GM12878 (cell line): ENCODE measurements around the gene ACSL4. TPM values are rescaled to one million over a fixed set of nuclear protein-coding genes. Genes with fewer than 3 reads are reported as not detected.
"Not testable (repeated sequence)": the region's sequence is repeated elsewhere in the genome, so short reads cannot be mapped to it uniquely, and the experiment has no call there.

Experiments
- ATAC-seq: fragments of 200-7000 bp; cut with Tn5 transposase; 3 replicates; pipeline ENCODE4 v1.9.1; 2020; ENCODE audit warnings: mild to moderate bottlenecking, moderate library complexity
- BruUV-seq: library from RNA; stranded (reverse); fragments of 400-500 nt; replicated peaks from 2 replicates; lab custom pipeline; 2021; lab: Mats Ljungman, UMichigan
- CTCF ChIA-PET: fragments of 300-600 bp; sonication (Branson Sonifier 250); formaldehyde crosslinking; extraction: SDS; loops from one replicate; lab custom pipeline; 2021; ENCODE audit warnings: inconsistent platforms; lab: Yijun Ruan, JAX
- POLR2A ChIA-PET: fragments of 350-600 bp; formaldehyde crosslinking; extraction: SDS; loops from one replicate; lab custom pipeline; 2021; ENCODE audit warnings: inconsistent platforms; lab: Charles Lee
- RAD21 ChIA-PET: fragments of 300-600 bp; sonication (Branson Sonifier 250); formaldehyde crosslinking; loops from one replicate; lab custom pipeline; 2023; ENCODE audit warnings: antibody characterized with exemption; ENCODE audit not compliant: unreplicated experiment; lab: Charles Lee
- SMC1A ChIA-PET: fragments of 300-600 bp; sonication (Branson Sonifier 250); formaldehyde crosslinking; loops from one replicate; lab custom pipeline; 2023; ENCODE audit not compliant: unreplicated experiment, uncharacterized antibody; lab: Charles Lee
- DNase-seq: peaks from one replicate; pipeline ENCODE4 v3.0.0-alpha.2; 2011; ENCODE audit warnings: low read depth, low spot score
- FAIRE-seq: peaks from 3 replicates; lab custom pipeline; 2011; peaks lifted over from hg19 to GRCh38; lab: Jason Lieb, UNC
- H2AFZ ChIP-seq: 2 replicates; pipeline ENCODE4 v1.6.0; 2011; ENCODE audit warnings: low read depth, low read length, control low read depth; ENCODE audit not compliant: control insufficient read depth
- H3K27ac ChIP-seq: 2 replicates; pipeline ENCODE4 v1.5.1; 2011; ENCODE audit warnings: control low read depth; ENCODE audit not compliant: control insufficient read depth, insufficient read depth
- H3K27me3 ChIP-seq, 2 experiments: replicated peaks in 1 of 2; 2 replicates each; pipeline versions ENCODE4 v1.6.0 to v1.6.1; 2011; ENCODE audit warnings: low read length in 1 of 2; ENCODE audit not compliant: control insufficient read depth in 2 of 2, insufficient read depth in 2 of 2
- H3K36me3 ChIP-seq, 2 experiments: 2 replicates each; pipeline ENCODE4 v1.5.1; 2011; ENCODE audit warnings: low read length in 1 of 2; ENCODE audit not compliant: control insufficient read depth in 2 of 2, insufficient read depth in 2 of 2
- H3K4me1 ChIP-seq: 2 replicates; pipeline ENCODE4 v1.6.1; 2011; ENCODE audit warnings: mild to moderate bottlenecking, low read length, moderate library complexity, mixed read lengths; ENCODE audit not compliant: control insufficient read depth, insufficient read depth
- H3K4me2 ChIP-seq: 2 replicates; pipeline ENCODE4 v1.6.0; 2011; ENCODE audit warnings: control low read depth; ENCODE audit not compliant: control insufficient read depth, insufficient read depth
- H3K4me3 ChIP-seq: fragments of 200-600 bp; sonication (generic); 2 replicates; pipeline ENCODE4 v1.5.1; 2016
- H3K79me2 ChIP-seq: 2 replicates; pipeline ENCODE4 v1.6.0; 2011; ENCODE audit warnings: low read length; ENCODE audit not compliant: control insufficient read depth, insufficient read depth
- H3K9ac ChIP-seq: 2 replicates; pipeline ENCODE4 v1.8.0; 2011; ENCODE audit warnings: low read length, control low read depth, mixed read lengths; ENCODE audit not compliant: control insufficient read depth, insufficient read depth
- H3K9me3 ChIP-seq: replicated peaks from 3 replicates; pipeline ENCODE4 v1.5.1; 2011; ENCODE audit warnings: mild to moderate bottlenecking, low read length; ENCODE audit not compliant: control insufficient read depth, insufficient read depth
- H4K20me1 ChIP-seq: 2 replicates; pipeline ENCODE4 v1.6.0; 2011; ENCODE audit not compliant: control insufficient read depth, insufficient read depth
- BHLHE40 ChIP-seq, 2 experiments: fragments of 450-650 bp in 1 of 2; IDR thresholded peaks; 2 replicates each; pipeline ENCODE4 v1.6.1; 2011 to 2017; ENCODE audit warnings: low read depth in 2 of 2, borderline replicate concordance in 1 of 2, improper control_type of control experiment in 1 of 2, low read length in 1 of 2, mild to moderate bottlenecking in 1 of 2
- GABPA ChIP-seq: IDR thresholded peaks from 2 replicates; pipeline ENCODE4 v1.6.1; 2014; ENCODE audit warnings: antibody characterized with exemption, low read depth, mild to moderate bottlenecking, inconsistent platforms
- JUNB ChIP-seq: IDR thresholded peaks from 2 replicates; pipeline ENCODE4 v1.6.1; 2016; ENCODE audit warnings: antibody characterized with exemption, mild to moderate bottlenecking
- KDM1A ChIP-seq: fragments of 200-600 bp; sonication (generic); IDR thresholded peaks from 2 replicates; pipeline ENCODE4 v1.6.1; 2016; ENCODE audit warnings: borderline replicate concordance
- MYC ChIP-seq: IDR thresholded peaks from 2 replicates; pipeline ENCODE4 v1.6.1; 2011; ENCODE audit warnings: mild to moderate bottlenecking, low read length, moderate library complexity, inconsistent platforms; ENCODE audit not compliant: insufficient read depth, insufficient replicate concordance, insufficient read length, severe bottlenecking
- RAD51 ChIP-seq: fragments of 450-650 bp; IDR thresholded peaks from 2 replicates; pipeline ENCODE4 v1.6.1; 2016; ENCODE audit warnings: moderate library complexity, mild to moderate bottlenecking, inconsistent platforms
- RFX5 ChIP-seq: IDR thresholded peaks from 2 replicates; pipeline ENCODE4 v1.6.1; 2011; ENCODE audit warnings: low read depth, low read length, improper control_type of control experiment
- WGBS: methylation state at CpG from one replicate; pipeline ENCODE4 v1.1.6; 2016; ENCODE audit warnings: low lambda C conversion rate; ENCODE audit not compliant: insufficient replicate concordance, insufficient coverage; ENCODE audit errors: missing lambda C conversion rate; 5-methylcytosine and 5-hydroxymethylcytosine counted together
- in situ Hi-C: fragments of 300-500 bp; cut with MboI; formaldehyde crosslinking; loops from 9 replicates; pipeline ENCODE4 v1.14.3; 2018; ENCODE audit warnings: mixed read lengths
- intact Hi-C: fragments of 100-400 bp; cut with micrococcal nuclease; formaldehyde crosslinking; loops from one replicate; pipeline ENCODE4 v1.14.2; 2022; ENCODE audit not compliant: unreplicated experiment
- polyA plus RNA-seq, 11 experiments: library from polyadenylated mRNA; depleted of rRNA in 4 of 11; unstranded in 6 of 11; stranded (reverse) in 5 of 11; fragments of >200 nt; fragmentation: Nextera tagmentation in 4 of 11; fragmentation: Illumina TruSeq in 1 of 11; extraction: Ambion mirVana in 4 of 11; extraction: Trizol in 1 of 11; gene quantifications; 1 replicate in 1 of 11; 2 replicates in 10 of 11; pipeline versions ENCODE4 v1.2.1 to v1.2.3, GENCODE V29; 2011 to 2016; ENCODE audit warnings: inconsistent platforms in 2 of 11, missing spikeins in 2 of 11, low read depth in 1 of 11
- total RNA-seq, 4 experiments: library from RNA; depleted of rRNA in 3 of 4; stranded (reverse); fragments of >200 nt in 3 of 4; fragmentation: Illumina TruSeq in 1 of 4; extraction: Trizol in 1 of 4; gene quantifications; 2 replicates each; pipeline versions ENCODE4 v1.2.1 to v1.2.3, GENCODE V29; 2013 to 2021
- TF ChIP-seq, protein P1 (sequence below), 3 experiments: IDR thresholded peaks in 2 of 3; conservative IDR thresholded peaks in 1 of 3; 2 replicates each; pipeline ENCODE4 v1.5.1; 2011; ENCODE audit warnings: low read depth in 3 of 3, low read length in 3 of 3, mild to moderate bottlenecking in 3 of 3, control low read depth in 2 of 3, moderate library complexity in 2 of 3, inconsistent platforms in 1 of 3, mixed read lengths in 1 of 3; ENCODE audit not compliant: control insufficient read depth in 2 of 3, insufficient read depth in 1 of 3; ENCODE audit errors: extremely low read depth in 1 of 3

The ACSL4 gene
- total and polyA plus RNA-seq, 10 of the 15 experiments (the other 5 are each of a cell fraction or from before 2014, with no cell fraction given), result 20.7 to 66.6 (median 45.4) TPM

DNA sequence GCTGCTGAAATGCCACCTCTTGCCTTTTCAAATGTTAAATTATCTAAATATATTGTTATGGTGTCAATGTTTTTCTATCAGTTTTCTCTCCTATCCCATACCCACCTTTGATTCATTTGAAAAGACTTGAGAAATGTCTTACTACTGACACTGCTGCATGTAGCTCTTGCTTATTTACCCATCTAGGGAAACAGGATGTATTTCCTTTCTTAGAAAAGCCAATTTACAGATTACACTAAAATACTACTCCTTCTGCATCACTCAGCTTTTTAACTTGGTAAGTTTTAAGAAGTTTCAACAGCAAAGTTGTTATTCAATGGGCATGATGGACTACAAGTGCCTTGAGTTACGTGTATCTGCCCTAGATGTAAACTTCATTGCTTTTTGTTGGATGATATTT is 94.9 kb downstream of the ACSL4 start (continued):
- TF ChIP-seq, protein P1, sequence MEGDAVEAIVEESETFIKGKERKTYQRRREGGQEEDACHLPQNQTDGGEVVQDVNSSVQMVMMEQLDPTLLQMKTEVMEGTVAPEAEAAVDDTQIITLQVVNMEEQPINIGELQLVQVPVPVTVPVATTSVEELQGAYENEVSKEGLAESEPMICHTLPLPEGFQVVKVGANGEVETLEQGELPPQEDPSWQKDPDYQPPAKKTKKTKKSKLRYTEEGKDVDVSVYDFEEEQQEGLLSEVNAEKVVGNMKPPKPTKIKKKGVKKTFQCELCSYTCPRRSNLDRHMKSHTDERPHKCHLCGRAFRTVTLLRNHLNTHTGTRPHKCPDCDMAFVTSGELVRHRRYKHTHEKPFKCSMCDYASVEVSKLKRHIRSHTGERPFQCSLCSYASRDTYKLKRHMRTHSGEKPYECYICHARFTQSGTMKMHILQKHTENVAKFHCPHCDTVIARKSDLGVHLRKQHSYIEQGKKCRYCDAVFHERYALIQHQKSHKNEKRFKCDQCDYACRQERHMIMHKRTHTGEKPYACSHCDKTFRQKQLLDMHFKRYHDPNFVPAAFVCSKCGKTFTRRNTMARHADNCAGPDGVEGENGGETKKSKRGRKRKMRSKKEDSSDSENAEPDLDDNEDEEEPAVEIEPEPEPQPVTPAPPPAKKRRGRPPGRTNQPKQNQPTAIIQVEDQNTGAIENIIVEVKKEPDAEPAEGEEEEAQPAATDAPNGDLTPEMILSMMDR (IDR thresholded peaks at IDR 0.05 in 2 of 3, conservative IDR thresholded peaks at IDR 0.05 in 1 of 3; ENCODE audit: control insufficient read depth in 2 of 3, extremely low read depth in 1 of 3, insufficient read depth in 1 of 3, low read depth in 3 of 3, low read length in 3 of 3), result no peak
- TF ChIP-seq KDM1A (no peak), JUNB (no peak), GABPA (no peak), RAD51 (no peak), MYC (no peak), RFX5 (no peak), BHLHE40 (IDR thresholded peaks at IDR 0.05; ENCODE audit: borderline replicate concordance in 1 of 2, low read depth in 2 of 2, low read length in 1 of 2) (no peak)

DNA sequence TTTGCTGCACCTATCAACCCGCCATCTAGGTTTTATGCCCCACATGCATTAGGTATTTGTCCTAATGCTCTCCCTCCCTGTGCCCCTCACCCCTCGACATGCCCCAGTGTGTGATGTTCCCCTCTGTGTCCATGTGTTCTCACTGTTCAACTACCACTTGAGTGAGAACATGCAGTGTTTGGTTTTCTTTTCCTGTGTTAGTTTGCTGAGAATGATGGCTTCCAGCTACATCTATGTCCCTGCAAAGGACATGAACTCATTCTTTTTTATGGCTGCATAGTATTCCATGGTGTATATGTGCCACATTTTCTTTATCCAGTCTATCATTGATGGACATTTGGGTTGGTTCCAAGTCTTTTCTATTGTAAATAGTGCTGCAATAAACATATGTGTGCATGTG is 95.6 kb downstream of the ACSL4 start:
- H3K27me3 ChIP-seq, RAD21 ChIA-PET, FAIRE-seq, CTCF ChIA-PET, DNase-seq, H3K79me2 ChIP-seq, H3K9ac ChIP-seq, H3K4me1 ChIP-seq, BruUV-seq, ATAC-seq, H4K20me1 ChIP-seq, H3K36me3 ChIP-seq, H3K9me3 ChIP-seq, POLR2A ChIA-PET, H3K4me2 ChIP-seq, H2AFZ ChIP-seq, in situ Hi-C loops, H3K4me3 ChIP-seq, H3K27ac ChIP-seq: not testable (repeated sequence)
- WGBS, result 36% methylated on average over 2 of the region's 2 CpGs
- SMC1A ChIA-PET, result interaction anchor here (1.8 to 4.7 kb wide), 2 partner anchors 152 to 254 kb away, joined by 6 to 37 read pairs; no protein-coding TSS in a partner anchor
- intact Hi-C loops, result loop anchor here (10.0 kb wide), 1 partner anchor 943 kb away; no protein-coding TSS in a partner anchor
